Heart left ventricle (tissue), 13 donors: ENCODE measurements around the gene CLRN1.

ENCODE experiments used
- CTCF ChIP-seq, 12 donors: fragments of 200-600 bp; sonication (generic) in 4 of 12; IDR thresholded peaks; one replicate each; pipeline versions ENCODE4 v1.5.0 to v1.8.0; 2018 to 2022; ENCODE audit warnings: antibody characterized with exemption in 12 of 12, mild to moderate bottlenecking in 5 of 12
- POLR2A ChIP-seq, 2 donors: fragments of 450-650 bp; IDR thresholded peaks; one replicate each; pipeline ENCODE4 v1.6.1; 2017; ENCODE audit warnings: antibody characterized with exemption in 2 of 2, mild to moderate bottlenecking in 2 of 2, moderate library complexity in 2 of 2
- donor health status: ischemic (EF 13 %, LVEDD 7.1; RV severe dilation, severe dysfunction).
- donor health status: DM: no; HTN: yes; CAD: no.
- donor health status: DM: no; HTN: no; CAD: no.
- donor health status: ischemic (EF 25% LVEDD 6.9; RV normal size, moderate dysfunction).
- donor health status: ischemic (EF 25% LVEDD 5.7; RV mildly dilated, moderate dysfunction).
- donor health status: ischemic (EF 35%, LVEDD 5.7; RV mildly dilated, moderate dysfunction).
- donor health status: nonischemic (EF 11% LVEDD 7.7; RV severe dilation, severe dysfunction).
- donor health status: DM: yes; HTN: yes; CAD: no.
- donor health status: PGD.
- donor health status: ischemic (EF 29% LVEDD 5.4; RV normal size, mild dysfunction).
- donor health status: nonischemic (EF 23%, LVEDD 6.1; RV moderate dilation, normal function).

GRCh38 chr3:150989208-150989607, 16.7 kb upstream of the CLRN1 start:
- no peak for TF ChIP-seq CTCF (IDR thresholded peaks at IDR 0.05)
- no peak for TF ChIP-seq POLR2A (IDR thresholded peaks at IDR 0.05)
